ENCODE data around the gene MTA2.

DNA sequence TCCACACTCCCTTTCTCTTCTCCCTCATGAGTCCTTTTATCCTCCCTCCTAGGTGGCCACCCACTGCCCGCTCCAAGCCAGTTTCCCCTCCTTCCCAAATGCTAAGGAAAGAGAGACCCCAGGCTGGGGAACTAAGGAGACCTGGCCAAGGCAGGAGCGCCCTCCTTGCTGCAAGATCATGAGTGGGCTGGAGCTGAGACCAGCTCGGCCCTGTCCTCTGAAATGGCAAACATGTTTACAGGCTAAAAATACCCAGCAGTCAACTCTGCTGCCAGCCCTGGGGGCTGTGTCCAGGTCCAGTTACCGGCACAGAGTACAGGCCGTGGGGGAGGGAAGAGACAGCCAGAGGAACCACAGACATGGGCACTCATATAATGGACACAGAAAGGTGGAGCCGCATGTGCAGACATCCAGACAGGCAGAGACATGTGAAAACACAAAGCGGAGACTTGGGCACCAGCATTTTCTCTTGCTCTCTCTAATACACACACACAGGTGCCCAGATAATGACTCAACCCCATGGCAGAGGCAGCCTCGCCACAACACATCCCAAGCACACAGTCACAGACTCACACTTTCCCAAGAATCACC, 53.9 kb downstream of the MTA2 start:
- TF ChIP-seq, protein P1, sequence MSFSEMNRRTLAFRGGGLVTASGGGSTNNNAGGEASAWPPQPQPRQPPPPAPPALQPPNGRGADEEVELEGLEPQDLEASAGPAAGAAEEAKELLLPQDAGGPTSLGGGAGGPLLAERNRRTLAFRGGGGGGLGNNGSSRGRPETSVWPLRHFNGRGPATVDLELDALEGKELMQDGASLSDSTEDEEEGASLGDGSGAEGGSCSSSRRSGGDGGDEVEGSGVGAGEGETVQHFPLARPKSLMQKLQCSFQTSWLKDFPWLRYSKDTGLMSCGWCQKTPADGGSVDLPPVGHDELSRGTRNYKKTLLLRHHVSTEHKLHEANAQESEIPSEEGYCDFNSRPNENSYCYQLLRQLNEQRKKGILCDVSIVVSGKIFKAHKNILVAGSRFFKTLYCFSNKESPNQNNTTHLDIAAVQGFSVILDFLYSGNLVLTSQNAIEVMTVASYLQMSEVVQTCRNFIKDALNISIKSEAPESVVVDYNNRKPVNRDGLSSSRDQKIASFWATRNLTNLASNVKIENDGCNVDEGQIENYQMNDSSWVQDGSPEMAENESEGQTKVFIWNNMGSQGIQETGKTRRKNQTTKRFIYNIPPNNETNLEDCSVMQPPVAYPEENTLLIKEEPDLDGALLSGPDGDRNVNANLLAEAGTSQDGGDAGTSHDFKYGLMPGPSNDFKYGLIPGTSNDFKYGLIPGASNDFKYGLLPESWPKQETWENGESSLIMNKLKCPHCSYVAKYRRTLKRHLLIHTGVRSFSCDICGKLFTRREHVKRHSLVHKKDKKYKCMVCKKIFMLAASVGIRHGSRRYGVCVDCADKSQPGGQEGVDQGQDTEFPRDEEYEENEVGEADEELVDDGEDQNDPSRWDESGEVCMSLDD (tag by site-specific recombination; IDR thresholded peaks at IDR 0.05) = no peak
- no peak for TF ChIP-seq ZNF37A (tag by site-specific recombination; IDR thresholded peaks at IDR 0.05)
- TF ChIP-seq, protein P2, sequence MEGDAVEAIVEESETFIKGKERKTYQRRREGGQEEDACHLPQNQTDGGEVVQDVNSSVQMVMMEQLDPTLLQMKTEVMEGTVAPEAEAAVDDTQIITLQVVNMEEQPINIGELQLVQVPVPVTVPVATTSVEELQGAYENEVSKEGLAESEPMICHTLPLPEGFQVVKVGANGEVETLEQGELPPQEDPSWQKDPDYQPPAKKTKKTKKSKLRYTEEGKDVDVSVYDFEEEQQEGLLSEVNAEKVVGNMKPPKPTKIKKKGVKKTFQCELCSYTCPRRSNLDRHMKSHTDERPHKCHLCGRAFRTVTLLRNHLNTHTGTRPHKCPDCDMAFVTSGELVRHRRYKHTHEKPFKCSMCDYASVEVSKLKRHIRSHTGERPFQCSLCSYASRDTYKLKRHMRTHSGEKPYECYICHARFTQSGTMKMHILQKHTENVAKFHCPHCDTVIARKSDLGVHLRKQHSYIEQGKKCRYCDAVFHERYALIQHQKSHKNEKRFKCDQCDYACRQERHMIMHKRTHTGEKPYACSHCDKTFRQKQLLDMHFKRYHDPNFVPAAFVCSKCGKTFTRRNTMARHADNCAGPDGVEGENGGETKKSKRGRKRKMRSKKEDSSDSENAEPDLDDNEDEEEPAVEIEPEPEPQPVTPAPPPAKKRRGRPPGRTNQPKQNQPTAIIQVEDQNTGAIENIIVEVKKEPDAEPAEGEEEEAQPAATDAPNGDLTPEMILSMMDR (tag by site-specific recombination; IDR thresholded peaks at IDR 0.05) = no peak
- TF ChIP-seq, protein P3, sequence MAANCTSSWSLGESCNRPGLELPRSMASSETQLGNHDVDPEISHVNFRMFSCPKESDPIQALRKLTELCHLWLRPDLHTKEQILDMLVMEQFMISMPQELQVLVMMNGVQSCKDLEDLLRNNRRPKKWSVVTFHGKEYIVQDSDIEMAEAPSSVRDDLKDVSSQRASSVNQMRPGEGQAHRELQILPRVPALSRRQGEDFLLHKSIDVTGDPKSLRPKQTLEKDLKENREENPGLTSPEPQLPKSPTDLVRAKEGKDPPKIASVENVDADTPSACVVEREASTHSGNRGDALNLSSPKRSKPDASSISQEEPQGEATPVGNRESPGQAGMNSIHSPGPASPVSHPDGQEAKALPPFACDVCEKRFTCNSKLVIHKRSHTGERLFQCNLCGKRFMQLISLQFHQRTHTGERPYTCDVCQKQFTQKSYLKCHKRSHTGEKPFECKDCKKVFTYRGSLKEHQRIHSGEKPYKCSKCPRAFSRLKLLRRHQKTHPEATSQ (tag by site-specific recombination; IDR thresholded peaks at IDR 0.05) = no peak
- no peak for TF ChIP-seq ZNF785 (tag by site-specific recombination; IDR thresholded peaks at IDR 0.05)
- TF ChIP-seq, protein P4, sequence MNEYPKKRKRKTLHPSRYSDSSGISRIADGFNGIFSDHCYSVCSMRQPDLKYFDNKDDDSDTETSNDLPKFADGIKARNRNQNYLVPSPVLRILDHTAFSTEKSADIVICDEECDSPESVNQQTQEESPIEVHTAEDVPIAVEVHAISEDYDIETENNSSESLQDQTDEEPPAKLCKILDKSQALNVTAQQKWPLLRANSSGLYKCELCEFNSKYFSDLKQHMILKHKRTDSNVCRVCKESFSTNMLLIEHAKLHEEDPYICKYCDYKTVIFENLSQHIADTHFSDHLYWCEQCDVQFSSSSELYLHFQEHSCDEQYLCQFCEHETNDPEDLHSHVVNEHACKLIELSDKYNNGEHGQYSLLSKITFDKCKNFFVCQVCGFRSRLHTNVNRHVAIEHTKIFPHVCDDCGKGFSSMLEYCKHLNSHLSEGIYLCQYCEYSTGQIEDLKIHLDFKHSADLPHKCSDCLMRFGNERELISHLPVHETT (tag by site-specific recombination; IDR thresholded peaks at IDR 0.05) = no peak
- TF ChIP-seq MZF1 (tag by site-specific recombination; IDR thresholded peaks at IDR 0.05; ENCODE audit: borderline replicate concordance) = no peak

All from HEK293 (cell line).